HEK293 (cell line): Measurements from ENCODE around the gene GPR37.

Experiments used
- CTCF ChIA-PET: fragments of 350-600 bp; formaldehyde crosslinking; extraction: SDS; loops from one replicate; lab custom pipeline; 2021; ENCODE audit warnings: antibody characterized with exemption; lab: Yijun Ruan, JAX
- POLR2A ChIA-PET: fragments of 300-600 bp; formaldehyde crosslinking; extraction: SDS; loops from one replicate; lab custom pipeline; 2020; ENCODE audit warnings: antibody characterized with exemption, inconsistent platforms; lab: Yijun Ruan, JAX
- H3K27ac ChIP-seq: fragments of 200-500 bp; sonication (Bioruptor generic); 2 replicates; pipeline ENCODE4 v1.5.1; 2014; ENCODE audit warnings: low read depth, low read length, control low read depth, inconsistent platforms; ENCODE audit errors: extremely low read depth
- H3K36me3 ChIP-seq, 2 experiments: fragments of 200-500 bp in 1 of 2; sonication (Bioruptor generic) in 1 of 2; 1 replicate in 1 of 2; 2 replicates in 1 of 2; pipeline ENCODE4 v1.5.1; 2014 to 2017; ENCODE audit warnings: inconsistent platforms in 2 of 2, low read length in 2 of 2; ENCODE audit not compliant: control insufficient read depth in 2 of 2, insufficient read depth in 1 of 2
- H3K4me1 ChIP-seq: fragments of 200-500 bp; sonication (Bioruptor generic); 2 replicates; pipeline ENCODE4 v1.5.1; 2014; ENCODE audit warnings: mild to moderate bottlenecking, low read length, inconsistent platforms; ENCODE audit not compliant: control insufficient read depth, insufficient read depth
- H3K4me3 ChIP-seq: 2 replicates; pipeline ENCODE4 v1.5.1; 2011; ENCODE audit warnings: low read depth, mild to moderate bottlenecking, control low read depth, low read length, moderate library complexity
- H3K9me3 ChIP-seq: fragments of 200-500 bp; sonication (Bioruptor generic); 2 replicates; pipeline ENCODE4 v1.5.1; 2014; ENCODE audit warnings: low read depth, low read length, inconsistent platforms; ENCODE audit not compliant: control insufficient read depth, insufficient read depth
- ZBTB21 ChIP-seq: fragments of 450-650 bp; formaldehyde crosslinking; IDR thresholded peaks from 2 replicates; pipeline ENCODE4 v1.5.1; 2017; ENCODE audit warnings: missing biosample characterization, missing genetic modification characterization
- ZFP69B ChIP-seq: fragments of 450-650 bp; formaldehyde crosslinking; IDR thresholded peaks from 2 replicates; pipeline ENCODE4 v1.5.1; 2016; ENCODE audit warnings: missing biosample characterization, missing genetic modification characterization
- ZNF10 ChIP-seq: fragments of 450-650 bp; formaldehyde crosslinking; IDR thresholded peaks from 2 replicates; pipeline ENCODE4 v1.5.1; 2017; ENCODE audit warnings: missing biosample characterization, missing genetic modification characterization
- ZNF169 ChIP-seq: fragments of 450-650 bp; formaldehyde crosslinking; IDR thresholded peaks from 2 replicates; pipeline ENCODE4 v1.5.1; 2016; ENCODE audit warnings: missing biosample characterization, missing genetic modification characterization
- ZNF2 ChIP-seq: fragments of 450-650 bp; formaldehyde crosslinking; IDR thresholded peaks from 2 replicates; pipeline ENCODE4 v1.5.1; 2016; ENCODE audit warnings: missing biosample characterization, missing genetic modification characterization
- ZNF211 ChIP-seq: fragments of 450-650 bp; formaldehyde crosslinking; IDR thresholded peaks from 2 replicates; pipeline ENCODE4 v1.5.1; 2016; ENCODE audit warnings: low read depth, missing biosample characterization, missing genetic modification characterization
- ZNF248 ChIP-seq: fragments of 450-650 bp; formaldehyde crosslinking; IDR thresholded peaks from 2 replicates; pipeline ENCODE4 v1.5.1; 2017; ENCODE audit warnings: missing biosample characterization, missing genetic modification characterization
- ZNF354C ChIP-seq: fragments of 450-650 bp; formaldehyde crosslinking; IDR thresholded peaks from 2 replicates; pipeline ENCODE4 v1.5.1; 2016; ENCODE audit warnings: missing biosample characterization, missing genetic modification characterization, low read depth, borderline replicate concordance
- ZNF514 ChIP-seq: fragments of 450-650 bp; formaldehyde crosslinking; IDR thresholded peaks from 2 replicates; pipeline ENCODE4 v1.5.1; 2016; ENCODE audit warnings: missing biosample characterization, missing genetic modification characterization
- ZNF830 ChIP-seq: fragments of 450-650 bp; IDR thresholded peaks from 2 replicates; pipeline ENCODE4 v1.5.0; 2018; ENCODE audit warnings: missing biosample characterization, missing genetic modification characterization, low read depth, mild to moderate bottlenecking, moderate library complexity
- ZNF843 ChIP-seq: fragments of 450-650 bp; formaldehyde crosslinking; IDR thresholded peaks from 2 replicates; pipeline ENCODE4 v1.5.1; 2016; ENCODE audit warnings: missing biosample characterization, missing genetic modification characterization
- ZSCAN16 ChIP-seq: fragments of 450-650 bp; formaldehyde crosslinking; IDR thresholded peaks from 2 replicates; pipeline ENCODE4 v1.5.1; 2016; ENCODE audit warnings: missing biosample characterization, missing genetic modification characterization
- ZSCAN30 ChIP-seq: fragments of 450-650 bp; IDR thresholded peaks from 2 replicates; pipeline ENCODE4 v1.5.1; 2018; ENCODE audit warnings: missing biosample characterization, mild to moderate bottlenecking, missing genetic modification characterization, moderate library complexity
- ZXDB ChIP-seq: fragments of 450-650 bp; formaldehyde crosslinking; IDR thresholded peaks from 2 replicates; pipeline ENCODE4 v1.5.1; 2016; ENCODE audit warnings: missing biosample characterization, missing genetic modification characterization
- TF ChIP-seq, protein P1 (sequence below): fragments of 450-650 bp; formaldehyde crosslinking; IDR thresholded peaks from 2 replicates; pipeline ENCODE4 v1.5.1; 2016; ENCODE audit warnings: missing biosample characterization, missing genetic modification characterization
- TF ChIP-seq, protein P2 (sequence below): fragments of 450-650 bp; formaldehyde crosslinking; IDR thresholded peaks from 2 replicates; pipeline ENCODE4 v1.5.1; 2017; ENCODE audit warnings: missing biosample characterization, missing genetic modification characterization
- TF ChIP-seq, protein P3 (sequence below): fragments of 450-650 bp; formaldehyde crosslinking; IDR thresholded peaks from 2 replicates; pipeline ENCODE4; 2016; ENCODE audit warnings: missing biosample characterization, missing genetic modification characterization
- TF ChIP-seq, protein P4 (sequence below): fragments of 450-650 bp; formaldehyde crosslinking; IDR thresholded peaks from 2 replicates; pipeline ENCODE4 v1.5.1; 2016; ENCODE audit warnings: missing biosample characterization, missing genetic modification characterization
- TF ChIP-seq, protein P5 (sequence below): fragments of 450-650 bp; IDR thresholded peaks from 2 replicates; pipeline ENCODE4 v1.5.1; 2018; ENCODE audit warnings: missing biosample characterization, mild to moderate bottlenecking, missing genetic modification characterization
- TF ChIP-seq, protein P6 (sequence below): fragments of 450-650 bp; formaldehyde crosslinking; IDR thresholded peaks from 2 replicates; pipeline ENCODE4 v1.5.1; 2016; ENCODE audit warnings: missing biosample characterization, missing genetic modification characterization
- TF ChIP-seq, protein P7 (sequence below): fragments of 450-650 bp; formaldehyde crosslinking; IDR thresholded peaks from 2 replicates; pipeline ENCODE4 v1.5.1; 2017; ENCODE audit warnings: missing biosample characterization, missing genetic modification characterization
- TF ChIP-seq, protein P8 (sequence below): fragments of 450-650 bp; formaldehyde crosslinking; IDR thresholded peaks from 2 replicates; pipeline ENCODE4 v1.5.1; 2017; ENCODE audit warnings: missing biosample characterization, missing genetic modification characterization

The GPR37 gene

DNA sequence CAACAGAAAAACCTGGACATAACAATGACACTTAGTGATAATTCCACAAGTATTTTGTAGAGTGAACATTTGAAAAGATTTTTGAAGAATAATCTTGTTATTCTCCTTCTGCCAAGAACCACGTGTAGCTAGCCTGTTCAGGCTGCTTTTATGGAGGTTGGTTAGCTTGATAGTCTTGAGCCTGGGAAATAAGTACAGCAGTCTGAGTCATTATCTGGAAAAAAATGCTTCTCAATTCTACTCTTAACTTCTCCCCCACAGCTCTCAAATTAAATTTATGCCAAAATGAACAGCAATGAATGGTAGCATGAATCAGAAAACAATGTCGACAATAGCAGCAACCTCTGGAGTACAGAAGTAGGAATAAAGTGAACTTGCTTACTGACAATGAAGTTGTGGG, 63.2 kb downstream of the GPR37 start:
- Histone ChIP-seq H3K4me1 (no peaks in the 10 kb centered on the region; the same call in 1 of the 2 replicates), H3K27ac (no peak overlapping the region), H3K4me3 (no peak overlapping the region), H3K9me3 (no peaks in the 10 kb centered on the region), H3K36me3 (no peaks in the 10 kb centered on the region)
- ChIA-PET POLR2A (no interaction called here), CTCF (interaction anchor here (0.6 to 1.0 kb wide), 2 partner anchors 29 to 286 kb away, joined by 3 to 4 read pairs; no protein-coding TSS in a partner anchor)
- TF ChIP-seq, protein P1, sequence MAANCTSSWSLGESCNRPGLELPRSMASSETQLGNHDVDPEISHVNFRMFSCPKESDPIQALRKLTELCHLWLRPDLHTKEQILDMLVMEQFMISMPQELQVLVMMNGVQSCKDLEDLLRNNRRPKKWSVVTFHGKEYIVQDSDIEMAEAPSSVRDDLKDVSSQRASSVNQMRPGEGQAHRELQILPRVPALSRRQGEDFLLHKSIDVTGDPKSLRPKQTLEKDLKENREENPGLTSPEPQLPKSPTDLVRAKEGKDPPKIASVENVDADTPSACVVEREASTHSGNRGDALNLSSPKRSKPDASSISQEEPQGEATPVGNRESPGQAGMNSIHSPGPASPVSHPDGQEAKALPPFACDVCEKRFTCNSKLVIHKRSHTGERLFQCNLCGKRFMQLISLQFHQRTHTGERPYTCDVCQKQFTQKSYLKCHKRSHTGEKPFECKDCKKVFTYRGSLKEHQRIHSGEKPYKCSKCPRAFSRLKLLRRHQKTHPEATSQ = no peak
- TF ChIP-seq, protein P2, sequence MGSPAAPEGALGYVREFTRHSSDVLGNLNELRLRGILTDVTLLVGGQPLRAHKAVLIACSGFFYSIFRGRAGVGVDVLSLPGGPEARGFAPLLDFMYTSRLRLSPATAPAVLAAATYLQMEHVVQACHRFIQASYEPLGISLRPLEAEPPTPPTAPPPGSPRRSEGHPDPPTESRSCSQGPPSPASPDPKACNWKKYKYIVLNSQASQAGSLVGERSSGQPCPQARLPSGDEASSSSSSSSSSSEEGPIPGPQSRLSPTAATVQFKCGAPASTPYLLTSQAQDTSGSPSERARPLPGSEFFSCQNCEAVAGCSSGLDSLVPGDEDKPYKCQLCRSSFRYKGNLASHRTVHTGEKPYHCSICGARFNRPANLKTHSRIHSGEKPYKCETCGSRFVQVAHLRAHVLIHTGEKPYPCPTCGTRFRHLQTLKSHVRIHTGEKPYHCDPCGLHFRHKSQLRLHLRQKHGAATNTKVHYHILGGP = no peak
- TF ChIP-seq, protein P3, sequence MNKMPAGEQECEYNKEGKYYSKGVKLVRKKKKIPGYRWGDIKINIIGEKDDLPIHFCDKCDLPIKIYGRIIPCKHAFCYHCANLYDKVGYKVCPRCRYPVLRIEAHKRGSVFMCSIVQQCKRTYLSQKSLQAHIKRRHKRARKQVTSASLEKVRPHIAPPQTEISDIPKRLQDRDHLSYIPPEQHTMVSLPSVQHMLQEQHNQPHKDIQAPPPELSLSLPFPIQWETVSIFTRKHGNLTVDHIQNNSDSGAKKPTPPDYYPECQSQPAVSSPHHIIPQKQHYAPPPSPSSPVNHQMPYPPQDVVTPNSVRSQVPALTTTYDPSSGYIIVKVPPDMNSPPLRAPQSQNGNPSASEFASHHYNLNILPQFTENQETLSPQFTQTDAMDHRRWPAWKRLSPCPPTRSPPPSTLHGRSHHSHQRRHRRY (tag by site-specific recombination) = no peak
- TF ChIP-seq ZXDB (tag by site-specific recombination) (no peak), ZSCAN30 (tag by site-specific recombination) (no peak), ZNF843 (no peak), ZNF514 (tag by site-specific recombination) (no peak), ZNF830 (no peak), ZBTB21 (no peak), ZNF169 (no peak), ZFP69B (no peak), ZNF354C (tag by site-specific recombination) (no peak)
- TF ChIP-seq, protein P4, sequence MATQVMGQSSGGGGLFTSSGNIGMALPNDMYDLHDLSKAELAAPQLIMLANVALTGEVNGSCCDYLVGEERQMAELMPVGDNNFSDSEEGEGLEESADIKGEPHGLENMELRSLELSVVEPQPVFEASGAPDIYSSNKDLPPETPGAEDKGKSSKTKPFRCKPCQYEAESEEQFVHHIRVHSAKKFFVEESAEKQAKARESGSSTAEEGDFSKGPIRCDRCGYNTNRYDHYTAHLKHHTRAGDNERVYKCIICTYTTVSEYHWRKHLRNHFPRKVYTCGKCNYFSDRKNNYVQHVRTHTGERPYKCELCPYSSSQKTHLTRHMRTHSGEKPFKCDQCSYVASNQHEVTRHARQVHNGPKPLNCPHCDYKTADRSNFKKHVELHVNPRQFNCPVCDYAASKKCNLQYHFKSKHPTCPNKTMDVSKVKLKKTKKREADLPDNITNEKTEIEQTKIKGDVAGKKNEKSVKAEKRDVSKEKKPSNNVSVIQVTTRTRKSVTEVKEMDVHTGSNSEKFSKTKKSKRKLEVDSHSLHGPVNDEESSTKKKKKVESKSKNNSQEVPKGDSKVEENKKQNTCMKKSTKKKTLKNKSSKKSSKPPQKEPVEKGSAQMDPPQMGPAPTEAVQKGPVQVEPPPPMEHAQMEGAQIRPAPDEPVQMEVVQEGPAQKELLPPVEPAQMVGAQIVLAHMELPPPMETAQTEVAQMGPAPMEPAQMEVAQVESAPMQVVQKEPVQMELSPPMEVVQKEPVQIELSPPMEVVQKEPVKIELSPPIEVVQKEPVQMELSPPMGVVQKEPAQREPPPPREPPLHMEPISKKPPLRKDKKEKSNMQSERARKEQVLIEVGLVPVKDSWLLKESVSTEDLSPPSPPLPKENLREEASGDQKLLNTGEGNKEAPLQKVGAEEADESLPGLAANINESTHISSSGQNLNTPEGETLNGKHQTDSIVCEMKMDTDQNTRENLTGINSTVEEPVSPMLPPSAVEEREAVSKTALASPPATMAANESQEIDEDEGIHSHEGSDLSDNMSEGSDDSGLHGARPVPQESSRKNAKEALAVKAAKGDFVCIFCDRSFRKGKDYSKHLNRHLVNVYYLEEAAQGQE (tag by site-specific recombination) = no peak
- TF ChIP-seq, protein P5, sequence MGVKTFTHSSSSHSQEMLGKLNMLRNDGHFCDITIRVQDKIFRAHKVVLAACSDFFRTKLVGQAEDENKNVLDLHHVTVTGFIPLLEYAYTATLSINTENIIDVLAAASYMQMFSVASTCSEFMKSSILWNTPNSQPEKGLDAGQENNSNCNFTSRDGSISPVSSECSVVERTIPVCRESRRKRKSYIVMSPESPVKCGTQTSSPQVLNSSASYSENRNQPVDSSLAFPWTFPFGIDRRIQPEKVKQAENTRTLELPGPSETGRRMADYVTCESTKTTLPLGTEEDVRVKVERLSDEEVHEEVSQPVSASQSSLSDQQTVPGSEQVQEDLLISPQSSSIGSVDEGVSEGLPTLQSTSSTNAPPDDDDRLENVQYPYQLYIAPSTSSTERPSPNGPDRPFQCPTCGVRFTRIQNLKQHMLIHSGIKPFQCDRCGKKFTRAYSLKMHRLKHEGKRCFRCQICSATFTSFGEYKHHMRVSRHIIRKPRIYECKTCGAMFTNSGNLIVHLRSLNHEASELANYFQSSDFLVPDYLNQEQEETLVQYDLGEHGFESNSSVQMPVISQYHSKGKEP = no peak
- TF ChIP-seq, protein P6, sequence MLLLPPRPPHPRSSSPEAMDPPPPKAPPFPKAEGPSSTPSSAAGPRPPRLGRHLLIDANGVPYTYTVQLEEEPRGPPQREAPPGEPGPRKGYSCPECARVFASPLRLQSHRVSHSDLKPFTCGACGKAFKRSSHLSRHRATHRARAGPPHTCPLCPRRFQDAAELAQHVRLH (tag by site-specific recombination) = no peak

DNA sequence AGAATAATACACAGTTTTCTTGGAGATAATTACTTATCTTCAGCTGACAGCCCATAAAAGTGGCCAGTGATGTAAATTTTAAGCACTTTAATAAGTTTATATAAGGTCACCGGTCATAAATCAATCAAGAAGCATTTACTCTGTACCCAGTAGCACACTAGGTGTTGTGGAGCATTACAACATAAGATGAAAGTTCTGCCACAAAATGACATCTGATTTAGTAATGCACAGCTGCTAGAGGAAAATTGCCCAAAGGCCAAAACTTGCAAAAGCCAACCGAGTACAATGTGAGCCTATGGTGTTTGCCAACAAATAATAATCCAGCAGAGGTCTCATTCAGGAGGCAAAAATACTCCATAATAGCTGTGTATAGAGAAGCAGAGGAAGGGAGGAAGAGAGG, 63.6 kb downstream of the GPR37 start:
- Histone ChIP-seq H3K4me1 (no peaks in the 10 kb centered on the region; the same call in 1 of the 2 replicates), H3K9me3 (no peaks in the 10 kb centered on the region), H3K36me3 (no peaks in the 10 kb centered on the region), H3K27ac (no peak overlapping the region), H3K4me3 (no peak overlapping the region)
- ChIA-PET CTCF (interaction anchor here (0.6 to 1.0 kb wide), 2 partner anchors 29 to 285 kb away, joined by 3 to 4 read pairs; no protein-coding TSS in a partner anchor), POLR2A (no interaction called here)
- TF ChIP-seq, protein P7, sequence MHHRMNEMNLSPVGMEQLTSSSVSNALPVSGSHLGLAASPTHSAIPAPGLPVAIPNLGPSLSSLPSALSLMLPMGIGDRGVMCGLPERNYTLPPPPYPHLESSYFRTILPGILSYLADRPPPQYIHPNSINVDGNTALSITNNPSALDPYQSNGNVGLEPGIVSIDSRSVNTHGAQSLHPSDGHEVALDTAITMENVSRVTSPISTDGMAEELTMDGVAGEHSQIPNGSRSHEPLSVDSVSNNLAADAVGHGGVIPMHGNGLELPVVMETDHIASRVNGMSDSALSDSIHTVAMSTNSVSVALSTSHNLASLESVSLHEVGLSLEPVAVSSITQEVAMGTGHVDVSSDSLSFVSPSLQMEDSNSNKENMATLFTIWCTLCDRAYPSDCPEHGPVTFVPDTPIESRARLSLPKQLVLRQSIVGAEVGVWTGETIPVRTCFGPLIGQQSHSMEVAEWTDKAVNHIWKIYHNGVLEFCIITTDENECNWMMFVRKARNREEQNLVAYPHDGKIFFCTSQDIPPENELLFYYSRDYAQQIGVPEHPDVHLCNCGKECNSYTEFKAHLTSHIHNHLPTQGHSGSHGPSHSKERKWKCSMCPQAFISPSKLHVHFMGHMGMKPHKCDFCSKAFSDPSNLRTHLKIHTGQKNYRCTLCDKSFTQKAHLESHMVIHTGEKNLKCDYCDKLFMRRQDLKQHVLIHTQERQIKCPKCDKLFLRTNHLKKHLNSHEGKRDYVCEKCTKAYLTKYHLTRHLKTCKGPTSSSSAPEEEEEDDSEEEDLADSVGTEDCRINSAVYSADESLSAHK (tag by site-specific recombination) = peak; percentile 56
- TF ChIP-seq, protein P8, sequence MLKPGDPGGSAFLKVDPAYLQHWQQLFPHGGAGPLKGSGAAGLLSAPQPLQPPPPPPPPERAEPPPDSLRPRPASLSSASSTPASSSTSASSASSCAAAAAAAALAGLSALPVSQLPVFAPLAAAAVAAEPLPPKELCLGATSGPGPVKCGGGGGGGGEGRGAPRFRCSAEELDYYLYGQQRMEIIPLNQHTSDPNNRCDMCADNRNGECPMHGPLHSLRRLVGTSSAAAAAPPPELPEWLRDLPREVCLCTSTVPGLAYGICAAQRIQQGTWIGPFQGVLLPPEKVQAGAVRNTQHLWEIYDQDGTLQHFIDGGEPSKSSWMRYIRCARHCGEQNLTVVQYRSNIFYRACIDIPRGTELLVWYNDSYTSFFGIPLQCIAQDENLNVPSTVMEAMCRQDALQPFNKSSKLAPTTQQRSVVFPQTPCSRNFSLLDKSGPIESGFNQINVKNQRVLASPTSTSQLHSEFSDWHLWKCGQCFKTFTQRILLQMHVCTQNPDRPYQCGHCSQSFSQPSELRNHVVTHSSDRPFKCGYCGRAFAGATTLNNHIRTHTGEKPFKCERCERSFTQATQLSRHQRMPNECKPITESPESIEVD = peak; percentile 90
- TF ChIP-seq ZNF248 (tag by site-specific recombination) (no peak), ZSCAN16 (tag by site-specific recombination) (no peak), ZNF211 (tag by site-specific recombination) (no peak), ZNF10 (tag by site-specific recombination) (peak; percentile 49; the same call in 1 of the 2 replicates), ZSCAN30 (tag by site-specific recombination) (peak; percentile 21; the same call in 1 of the 2 replicates), ZNF2 (tag by site-specific recombination) (no peak), ZNF843 (peak; percentile 86)
